GM18498 (cell line): ENCODE results near the gene TTC7B.

ENCODE experiments used
- ATAC-seq: cut with Tn5 transposase; IDR thresholded peaks from one replicate; pipeline ENCODE4 v1.9.1; 2021; ENCODE audit warnings: mild to moderate bottlenecking, moderate library complexity; ENCODE audit not compliant: unreplicated experiment

The TTC7B gene

GRCh38 chr14:90777830-90778485 lies 38.3 kb downstream of the TTC7B start:
- ATAC-seq = no peak

- no peak for ATAC-seq
Observed at GRCh38 chr14:90777358-90777757, 38.9 kb downstream of the TTC7B start.

- ATAC-seq = no peak
Observed at GRCh38 chr14:90775441-90775840, 40.8 kb downstream of the TTC7B start.

GRCh38 chr14:90774316-90774715 lies 41.9 kb downstream of the TTC7B start:
- ATAC-seq = no peak

GRCh38 chr14:90773705-90774104 lies 42.5 kb downstream of the TTC7B start:
- no peak for ATAC-seq

- ATAC-seq = no peak
Observed at GRCh38 chr14:90773196-90773486, 43.1 kb downstream of the TTC7B start.

GRCh38 chr14:90767899-90768298 lies 48.3 kb downstream of the TTC7B start:
- ATAC-seq = no peak

GRCh38 chr14:90760591-90761316 lies 55.5 kb downstream of the TTC7B start:
- ATAC-seq = no peak

- no peak for ATAC-seq
Observed at GRCh38 chr14:90760078-90760444, 56.2 kb downstream of the TTC7B start.

GRCh38 chr14:90759370-90760077 lies 56.7 kb downstream of the TTC7B start:
- no peak for ATAC-seq

- no peak for ATAC-seq
Observed at GRCh38 chr14:90758959-90759358, 57.3 kb downstream of the TTC7B start.

GRCh38 chr14:90758028-90758889 lies 58.0 kb downstream of the TTC7B start:
- ATAC-seq = peak; percentile 89

GRCh38 chr14:90757452-90757851 lies 58.8 kb downstream of the TTC7B start:
- no peak for ATAC-seq

- ATAC-seq = no peak
Observed at GRCh38 chr14:90756755-90757345, 59.4 kb downstream of the TTC7B start.

- no peak for ATAC-seq
Observed at GRCh38 chr14:90755661-90756304, 60.4 kb downstream of the TTC7B start.

GRCh38 chr14:90753456-90754005 lies 62.7 kb downstream of the TTC7B start:
- ATAC-seq = no peak

- no peak for ATAC-seq
Observed at GRCh38 chr14:90750701-90751100, 65.5 kb downstream of the TTC7B start.

- no peak for ATAC-seq
Observed at GRCh38 chr14:90750191-90750590, 66.0 kb downstream of the TTC7B start.

- no peak for ATAC-seq
Observed at GRCh38 chr14:90747909-90748308, 68.3 kb downstream of the TTC7B start.

GRCh38 chr14:90743826-90744225 lies 72.4 kb downstream of the TTC7B start:
- no peak for ATAC-seq
